Left ventricle myocardium superior (tissue), 1 donor: Measurements from ENCODE around the gene PBXIP1. TPM values are rescaled to one million over a fixed set of nuclear protein-coding genes. Genes with fewer than 3 reads are reported as not detected.

Experiments used
- ATAC-seq: fragments of 200-7000 bp; cut with Tn5 transposase; one replicate; pipeline ENCODE4 v1.9.1; 2020; ENCODE audit warnings: mild to moderate bottlenecking, moderate library complexity
- DNase-seq: peaks from one replicate; pipeline ENCODE4 v3.0.0-alpha.2; 2020
- intact Hi-C: fragments of 100-400 bp; cut with micrococcal nuclease; formaldehyde crosslinking; loops from one replicate; pipeline ENCODE4 v1.11.0; 2022
- total RNA-seq: library from RNA; stranded (reverse); fragmentation: NEBNext Ultra II Directional; extraction: Animal tissue kit (Norgen Biotek cat#: 25700); gene quantifications from one replicate; pipeline ENCODE4 v1.2.1, GENCODE V29; 2021
- donor health status: DM: no; HTN: yes; CAD: no; lungs with severe emphysema.

Gene PBXIP1
- total RNA-seq, 1 donor from 2014 or later, result 60.4 TPM

GRCh38 chr1:154962156-154962749 lies 6.4 kb upstream of the PBXIP1 start:
- ATAC-seq (peak; percentile 26), DNase-seq (peak; percentile 62)
- intact Hi-C loops, result no loop called here

GRCh38 chr1:154961207-154962155 lies 5.6 kb upstream of the PBXIP1 start, which contains the start of gene PYGO2:
TSS of gene PYGO2 (minus strand) at chr1:154961782. CDS start at chr1:154961576, 206 bp downstream.
- intact Hi-C loops, result no loop called here
- ATAC-seq (peak; percentile 86), DNase-seq (peak; percentile 89)

DNA sequence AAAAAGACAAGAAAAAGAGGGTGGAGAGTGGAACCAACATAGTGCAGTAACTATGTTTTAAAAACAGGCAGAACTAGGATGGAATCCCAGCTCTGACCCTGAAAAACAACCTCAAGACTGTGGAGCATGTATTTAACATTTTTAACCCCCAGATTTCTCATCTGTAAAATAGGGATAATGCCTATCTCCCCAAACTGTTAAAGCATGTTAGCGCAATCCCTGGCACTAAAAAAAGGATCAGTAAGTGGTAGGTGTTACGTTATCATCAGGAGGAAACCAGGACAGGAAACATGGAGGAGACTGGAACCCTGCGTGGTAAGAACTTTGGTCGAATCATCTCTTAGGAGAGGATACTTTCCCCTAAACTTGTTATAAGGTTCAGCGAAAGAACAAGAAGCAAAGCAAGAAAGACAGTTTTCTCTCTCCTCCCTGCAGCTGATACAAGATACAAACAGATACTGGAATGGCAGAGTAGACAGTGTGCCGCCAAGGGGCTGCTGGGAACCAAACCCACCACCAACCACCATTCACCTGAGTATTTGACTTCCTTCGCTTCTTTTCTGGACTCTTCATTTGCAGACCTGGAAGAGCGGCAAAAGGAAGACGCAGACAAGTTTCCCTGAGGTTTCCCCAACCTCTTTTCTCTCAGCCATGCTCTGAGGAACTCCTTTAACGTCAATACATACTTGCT lies 4.7 kb upstream of the PBXIP1 start:
- no peak for DNase-seq
- no peak for ATAC-seq
- intact Hi-C loops, result no loop called here

- intact Hi-C loops, result no loop called here
- no peak for ATAC-seq
- DNase-seq, result no peak
Measured at GRCh38 chr1:154959426-154959780, 3.5 kb upstream of the PBXIP1 start.

DNA sequence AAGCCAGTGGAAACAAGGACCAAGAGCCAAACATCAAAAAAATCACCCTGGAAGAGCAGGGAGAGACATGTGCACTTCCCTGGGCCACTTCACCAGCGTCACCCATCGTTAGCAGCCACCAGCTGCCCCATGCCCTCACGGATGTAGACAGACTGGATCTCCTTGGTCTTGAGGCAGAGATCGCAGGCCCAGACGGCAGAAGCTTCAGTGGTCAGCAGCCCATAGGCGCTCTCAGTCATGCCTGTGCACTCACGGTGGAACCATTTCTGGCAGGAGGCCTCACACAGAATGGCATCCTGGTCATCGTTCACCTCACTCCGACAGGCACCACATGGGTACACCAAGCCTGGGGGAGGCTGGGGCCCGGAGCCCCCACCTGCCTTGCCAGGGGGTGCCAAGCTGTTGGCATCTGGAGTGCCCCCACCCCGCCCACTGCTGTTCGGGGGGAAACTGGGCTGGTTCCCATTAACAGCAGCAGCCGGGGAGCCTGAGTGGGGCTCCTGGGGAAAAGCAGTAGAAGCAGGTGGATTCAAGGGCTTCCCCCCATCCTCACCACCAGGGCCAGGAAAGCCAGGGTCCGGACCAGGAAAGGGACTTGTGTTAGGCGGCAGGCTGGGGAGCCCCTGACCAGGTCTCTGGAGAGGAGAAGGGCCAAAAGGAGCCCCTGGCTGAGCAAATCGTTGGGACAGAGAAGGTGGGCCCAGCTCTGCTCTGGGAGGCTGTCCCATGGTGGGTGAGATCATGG lies 3.0 kb upstream of the PBXIP1 start:
- intact Hi-C loops, result no loop called here
- ATAC-seq, result no peak
- DNase-seq, result no peak

GRCh38 chr1:154958036-154958435 lies 2.1 kb upstream of the PBXIP1 start:
- intact Hi-C loops, result no loop called here
- no peak for DNase-seq
- ATAC-seq, result no peak

DNA sequence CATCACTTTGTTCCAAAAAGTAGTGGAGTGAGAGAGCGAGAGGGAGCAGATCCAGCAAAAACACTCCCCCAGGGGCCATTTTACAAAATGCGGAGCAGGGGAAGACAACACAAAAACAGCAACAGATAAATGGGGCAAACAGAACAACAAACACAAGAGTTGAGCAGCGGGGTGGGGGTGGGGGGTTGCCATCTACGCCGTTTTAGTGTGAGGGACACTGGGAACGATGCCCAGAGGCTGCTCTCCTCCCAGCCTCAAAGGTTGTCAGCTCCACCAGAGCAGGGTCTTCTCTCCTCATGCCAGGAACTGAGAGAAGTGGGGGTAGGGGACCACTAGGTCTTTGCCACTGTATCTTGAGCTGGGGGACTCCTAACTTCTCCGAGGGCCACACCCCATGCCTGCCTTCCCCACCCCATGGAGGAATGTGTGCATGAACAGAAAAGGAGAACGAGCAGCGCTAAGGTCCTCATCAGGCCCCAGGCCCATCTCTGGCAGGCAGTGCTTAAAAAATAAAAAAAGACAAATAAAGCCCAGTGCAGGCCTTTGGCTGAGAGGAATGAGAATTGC lies 1.3 kb upstream of the PBXIP1 start:
- ATAC-seq (no peak), DNase-seq (no peak)
- intact Hi-C loops, result no loop called here

DNA sequence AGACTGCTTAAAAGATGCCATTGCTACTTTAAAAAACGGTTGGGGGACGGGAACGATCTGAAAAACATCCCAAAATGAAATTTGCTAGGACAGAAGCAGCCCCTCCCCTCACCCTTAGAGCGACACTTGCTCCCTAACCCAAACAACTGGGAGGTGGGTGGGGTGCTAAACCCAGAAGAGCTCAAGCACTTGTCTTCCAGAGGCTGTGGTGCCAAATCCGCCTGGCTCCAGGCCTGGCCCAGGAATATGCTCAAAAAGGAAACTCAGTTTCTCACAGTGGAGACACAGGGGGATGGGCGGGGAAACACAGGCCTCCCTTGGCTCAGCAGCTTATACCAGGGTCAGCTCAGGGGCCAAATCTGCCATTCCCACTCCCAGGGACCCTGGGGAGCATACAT lies 644 bp upstream of the PBXIP1 start:
- intact Hi-C loops, result no loop called here
- peak; percentile 35 for ATAC-seq
- peak; percentile 65 for DNase-seq

- no peak for ATAC-seq
- intact Hi-C loops, result no loop called here
- peak; percentile 36 for DNase-seq
Measured at GRCh38 chr1:154955039-154955717, 721 bp downstream of the PBXIP1 start.

GRCh38 chr1:154954541-154954940 lies 1.4 kb downstream of the PBXIP1 start:
- no peak for ATAC-seq
- intact Hi-C loops, result no loop called here

GRCh38 chr1:154953611-154954038 lies 2.3 kb downstream of the PBXIP1 start:
- ATAC-seq (no peak), DNase-seq (no peak)
- intact Hi-C loops, result no loop called here

More at GRCh38 chr1:154954541-154954940, 1.4 kb downstream of the PBXIP1 start:
- no peak for DNase-seq

GRCh38 chr1:154952664-154953063 lies 3.2 kb downstream of the PBXIP1 start:
- DNase-seq, result no peak
- intact Hi-C loops, result no loop called here
- no peak for ATAC-seq

DNA sequence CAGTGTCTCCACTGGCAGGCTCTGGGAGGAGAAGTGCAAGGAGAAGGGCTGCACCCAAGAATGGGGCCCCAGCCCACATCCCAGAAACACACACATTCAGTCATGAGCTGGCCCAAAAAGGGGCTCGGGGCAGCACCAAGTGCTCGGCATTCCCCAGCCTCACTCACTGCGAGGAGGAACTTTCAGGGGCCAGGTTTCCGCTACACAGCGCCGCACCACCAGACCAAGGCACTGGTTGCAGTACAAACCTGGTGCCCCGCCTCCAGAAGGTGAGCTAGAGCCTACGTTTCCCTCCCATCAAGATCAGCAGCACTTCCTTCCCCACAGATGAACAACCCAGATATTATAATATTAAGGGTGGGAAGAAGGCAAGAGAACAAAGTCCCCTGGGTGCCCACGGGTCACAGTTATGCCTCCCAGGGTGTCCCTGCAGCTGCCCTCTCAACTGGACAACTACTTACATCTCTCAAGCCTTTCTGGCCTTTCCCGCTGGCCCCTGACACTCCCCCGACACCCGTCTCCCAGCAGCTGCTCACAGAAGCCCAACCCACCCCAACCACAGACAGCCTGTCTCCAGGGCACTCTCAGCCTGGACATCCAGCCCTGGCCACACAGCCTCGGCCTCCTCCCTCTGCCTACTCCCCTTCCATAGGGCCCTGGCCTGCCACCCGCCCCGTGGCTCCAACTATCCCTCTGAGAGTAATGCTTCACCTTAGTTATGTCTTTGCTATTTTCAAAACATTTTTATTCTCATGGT lies 3.8 kb downstream of the PBXIP1 start:
- ATAC-seq (no peak), DNase-seq (no peak)
- intact Hi-C loops, result no loop called here

DNA sequence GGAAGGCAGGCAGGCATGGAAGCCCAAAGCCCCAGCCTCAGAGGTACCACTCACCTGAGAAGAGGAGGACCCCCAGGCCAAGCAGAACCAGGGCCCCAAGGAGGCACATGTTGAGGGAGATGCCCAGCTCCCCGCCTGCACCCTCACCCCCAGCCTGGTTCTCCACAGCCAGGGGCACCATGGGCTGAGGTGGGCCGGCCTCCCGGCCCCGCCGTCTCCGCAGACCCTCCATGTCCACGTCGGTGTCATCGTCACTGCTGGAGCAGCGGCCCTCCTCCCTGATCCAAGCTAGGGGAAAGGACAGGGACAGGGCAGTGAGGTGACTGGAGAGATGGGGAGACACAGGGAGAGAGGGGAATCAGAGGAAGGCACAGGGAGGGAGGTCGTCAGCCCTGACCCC lies 7.8 kb downstream of the PBXIP1 start:
- intact Hi-C loops, result no loop called here
- DNase-seq (peak; percentile 30), ATAC-seq (no peak)

DNA sequence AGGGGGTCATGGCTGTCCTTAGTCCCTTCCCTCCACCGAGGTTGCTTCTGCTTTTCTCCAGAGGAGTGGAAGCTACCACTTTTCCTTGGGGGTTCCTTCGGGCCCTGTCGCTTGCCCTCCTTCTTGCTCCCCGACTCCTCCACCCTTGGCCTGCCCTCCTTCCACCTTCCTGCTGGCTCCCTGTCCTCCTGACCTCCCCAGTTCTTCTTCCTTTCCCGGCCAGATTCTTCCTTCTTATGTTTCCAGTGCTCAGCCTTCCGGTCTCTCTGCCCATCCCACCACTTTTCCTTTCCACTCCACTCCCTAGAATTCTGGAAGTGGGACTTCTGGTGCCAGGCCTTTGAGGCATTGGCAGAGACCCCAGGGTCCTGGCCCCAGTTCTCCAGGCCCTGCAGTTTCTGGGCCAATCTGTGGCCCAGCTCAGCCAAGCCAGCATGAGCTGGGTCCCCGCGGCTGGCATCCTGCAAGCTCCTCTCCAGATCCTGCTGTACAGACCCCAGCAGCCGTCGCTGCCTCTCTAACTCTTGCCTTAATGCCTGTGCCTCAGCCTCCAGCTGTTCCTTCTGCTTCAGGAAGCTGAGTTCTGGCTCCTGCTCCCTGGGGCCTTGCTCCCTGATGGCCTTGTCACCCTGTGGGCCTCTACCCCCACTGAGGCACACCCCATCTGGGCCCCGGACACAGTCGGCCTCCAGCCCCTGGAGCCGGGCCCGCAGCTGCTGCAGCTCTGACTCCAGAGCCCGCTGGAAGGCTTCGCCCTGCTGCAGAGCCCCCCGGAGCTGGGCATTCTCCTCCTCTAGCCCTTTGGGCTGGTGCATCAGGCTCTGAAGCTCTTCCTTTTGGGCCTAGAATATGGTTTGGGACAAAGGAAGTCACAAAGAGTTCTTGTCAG lies 9.7 kb downstream of the PBXIP1 start:
- intact Hi-C loops, result no loop called here

DNA sequence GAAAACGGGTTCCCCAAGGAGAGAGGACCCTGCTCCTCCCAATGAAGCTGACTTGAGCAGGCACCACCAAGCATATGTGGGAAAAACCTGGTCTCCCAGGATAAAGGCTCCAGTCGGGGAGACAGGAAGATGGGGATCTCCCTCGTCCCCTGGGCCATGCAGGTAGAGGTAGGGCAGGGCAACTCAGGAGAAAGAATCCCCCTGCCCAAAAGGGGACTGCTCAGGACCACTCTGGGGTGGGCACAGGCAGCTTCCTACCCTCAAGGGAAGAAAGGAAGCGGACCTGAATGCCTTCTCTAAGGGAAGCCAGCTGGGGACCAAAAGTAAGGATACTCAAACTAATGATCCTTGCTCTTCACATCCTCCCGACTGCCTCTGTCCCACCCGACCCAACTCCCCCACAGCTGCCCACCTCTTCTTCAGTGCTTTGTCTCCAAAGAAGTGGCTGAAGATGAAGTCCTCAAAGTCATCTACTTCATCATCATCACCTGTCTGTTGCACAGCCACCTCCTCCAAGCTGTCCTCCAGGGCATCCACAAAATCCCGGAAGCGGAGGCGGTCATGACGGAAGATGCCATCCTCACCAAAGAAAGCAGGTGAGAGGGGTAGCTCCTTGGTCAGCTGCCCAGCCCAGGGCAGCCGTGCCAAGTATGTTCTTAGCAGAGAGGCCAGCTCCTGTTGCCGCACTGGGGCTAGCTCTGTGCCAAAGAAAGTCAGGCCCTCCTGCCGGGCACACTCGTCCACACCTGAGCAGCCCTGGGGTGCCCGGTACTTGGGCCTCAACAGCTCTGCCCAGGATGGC lies 10.5 kb downstream of the PBXIP1 start:
- DNase-seq, result no peak
- no peak for ATAC-seq
- intact Hi-C loops, result no loop called here

More for the DNA sequence above, 9.7 kb downstream of the PBXIP1 start:
- ATAC-seq, result no peak
- no peak for DNase-seq
